Measurements from ENCODE around the gene SLIT1.

SLIT1 gene

GRCh38 chr10:97136756-97137155, 49.0 kb downstream of the SLIT1 start:
- no peak for DNase-seq

- DNase-seq = no peak
Measured at GRCh38 chr10:97135464-97135863, 50.3 kb downstream of the SLIT1 start.

- DNase-seq = no peak
Measured at GRCh38 chr10:97134983-97135382, 50.8 kb downstream of the SLIT1 start.

- peak; percentile 15 for DNase-seq
Measured at GRCh38 chr10:97134110-97134509, 51.6 kb downstream of the SLIT1 start.

GRCh38 chr10:97132273-97132672, 53.5 kb downstream of the SLIT1 start:
- no peak for DNase-seq

- DNase-seq = peak; percentile 70
Measured at GRCh38 chr10:97131666-97132065, 54.1 kb downstream of the SLIT1 start.

GRCh38 chr10:97131181-97131628, 54.6 kb downstream of the SLIT1 start:
- no peak for DNase-seq

- DNase-seq = peak; percentile 40
Measured at GRCh38 chr10:97129666-97130065, 56.1 kb downstream of the SLIT1 start.

GRCh38 chr10:97128516-97129154, 57.1 kb downstream of the SLIT1 start:
- DNase-seq = no peak

- peak; percentile 47 for DNase-seq
Measured at GRCh38 chr10:97128039-97128492, 57.7 kb downstream of the SLIT1 start.

GRCh38 chr10:97127509-97127908, 58.2 kb downstream of the SLIT1 start:
- DNase-seq = no peak

- peak; percentile 69 for DNase-seq
Measured at GRCh38 chr10:97124211-97124610, 61.5 kb downstream of the SLIT1 start.

GRCh38 chr10:97123765-97124164, 62.0 kb downstream of the SLIT1 start:
- DNase-seq = peak; percentile 79

GRCh38 chr10:97121041-97121440, 64.7 kb downstream of the SLIT1 start:
- no peak for DNase-seq

GRCh38 chr10:97120370-97120769, 65.4 kb downstream of the SLIT1 start:
- no peak for DNase-seq

GRCh38 chr10:97119058-97119745, 66.6 kb downstream of the SLIT1 start:
- no peak for DNase-seq

- DNase-seq = no peak
Measured at GRCh38 chr10:97117372-97117771, 68.4 kb downstream of the SLIT1 start.

- peak; percentile 62 for DNase-seq
Measured at GRCh38 chr10:97116462-97117162, 69.1 kb downstream of the SLIT1 start.

- no peak for DNase-seq
Measured at GRCh38 chr10:97115846-97116245, 69.9 kb downstream of the SLIT1 start.

GRCh38 chr10:97111615-97112014, 74.1 kb downstream of the SLIT1 start:
- no peak for DNase-seq

- peak; percentile 69 for DNase-seq
Measured at GRCh38 chr10:97109547-97109946, 76.2 kb downstream of the SLIT1 start.

- no peak for DNase-seq
Measured at GRCh38 chr10:97107551-97107950, 78.2 kb downstream of the SLIT1 start.

- no peak for DNase-seq
Measured at GRCh38 chr10:97106207-97106606, 79.6 kb downstream of the SLIT1 start.

- no peak for DNase-seq
Measured at GRCh38 chr10:97105303-97105702, 80.5 kb downstream of the SLIT1 start.

Measured in NCI-H1092 (cell line).